Activated CD8-positive, alpha-beta memory T cell treated with anti-CD3 and anti-CD28 coated beads for 48 hours (primary cell): Measurements from ENCODE around the gene CLTCL1.

Experiments
- DNase-seq, 3 experiments: peaks; one replicate each; pipeline ENCODE4 v3.0.0-alpha.2; 2020; ENCODE audit warnings: low read depth in 2 of 3, low spot score in 2 of 3

CLTCL1 gene

GRCh38 chr22:19197997-19198865, 93.3 kb downstream of the CLTCL1 start:
- no peak for DNase-seq

GRCh38 chr22:19196841-19197612, 94.5 kb downstream of the CLTCL1 start:
- no peak for DNase-seq

GRCh38 chr22:19195796-19196731, 95.5 kb downstream of the CLTCL1 start:
- no peak for DNase-seq

GRCh38 chr22:19194766-19195536, 96.6 kb downstream of the CLTCL1 start:
- no peak for DNase-seq

- no peak for DNase-seq
Measured at GRCh38 chr22:19193879-19194278, 97.6 kb downstream of the CLTCL1 start.

- DNase-seq, result no peak
Measured at GRCh38 chr22:19187716-19188563, 103.6 kb downstream of the CLTCL1 start.

- no peak for DNase-seq
Measured at GRCh38 chr22:19184276-19184997, 107.1 kb downstream of the CLTCL1 start.

- no peak for DNase-seq
Measured at GRCh38 chr22:19183216-19183615, 108.3 kb downstream of the CLTCL1 start.

GRCh38 chr22:19182472-19183157, 108.9 kb downstream of the CLTCL1 start:
- no peak for DNase-seq

GRCh38 chr22:19181786-19182471, 109.6 kb downstream of the CLTCL1 start:
- no peak for DNase-seq

GRCh38 chr22:19180740-19181410, 110.6 kb downstream of the CLTCL1 start:
- no peak for DNase-seq

GRCh38 chr22:19180234-19180633, 111.3 kb downstream of the CLTCL1 start:
- no peak for DNase-seq

- no peak for DNase-seq
Measured at GRCh38 chr22:19179497-19180048, 111.9 kb downstream of the CLTCL1 start.

- peak; percentile 74 to 88 (median 83) for DNase-seq
Measured at GRCh38 chr22:19178657-19179496, 112.6 kb downstream of the CLTCL1 start, which contains the start of gene SLC25A1. Gene SLC25A1, minus strand, starts transcription at chr22:19178736. Its CDS starts 63 bp downstream, at chr22:19178673.

GRCh38 chr22:19178065-19178656, 113.4 kb downstream of the CLTCL1 start:
- DNase-seq, result no peak
